PC-3 (cell line): Measurements from ENCODE around the gene MSI2. TPM values are rescaled to one million over a fixed set of nuclear protein-coding genes. Genes with fewer than 3 reads are reported as not detected.

Source experiments
- ATAC-seq: fragments of 200-7000 bp; cut with Tn5 transposase; 2 replicates; pipeline ENCODE4 v1.9.1; 2020; ENCODE audit warnings: mild to moderate bottlenecking, moderate library complexity
- BruUV-seq: library from RNA; stranded (reverse); fragments of 400-500 nt; replicated peaks from 2 replicates; lab custom pipeline; 2021; lab: Mats Ljungman, UMichigan
- CTCF ChIA-PET: fragments of 300-600 bp; sonication (Branson Sonifier 250); formaldehyde crosslinking; loops from one replicate; lab custom pipeline; 2022; ENCODE audit warnings: antibody characterized with exemption; lab: Charles Lee
- POLR2A ChIA-PET: fragments of 300-600 bp; sonication (Branson Sonifier 250); formaldehyde crosslinking; loops from one replicate; lab custom pipeline; 2022; ENCODE audit warnings: antibody characterized with exemption; ENCODE audit not compliant: unreplicated experiment; lab: Charles Lee
- DNase-seq: peaks from one replicate; pipeline ENCODE4 v3.0.0-alpha.2; 2015
- H2AFZ ChIP-seq: fragments of 300-600 bp; sonication (generic); 2 replicates; pipeline ENCODE4 v1.6.0; 2016; ENCODE audit warnings: antibody characterized with exemption, low read length
- H3F3A ChIP-seq: fragments of 300-600 bp; sonication (generic); one replicate; pipeline ENCODE4 v1.6.0; 2017; ENCODE audit warnings: antibody characterized with exemption, low read length, control low read depth, mild to moderate bottlenecking; ENCODE audit not compliant: unreplicated experiment
- H3K27ac ChIP-seq: fragments of 300-600 bp; sonication (generic); 2 replicates; pipeline ENCODE4 v1.5.1; 2016; ENCODE audit warnings: mild to moderate bottlenecking, low read length
- H3K27me3 ChIP-seq: fragments of 300-600 bp; sonication (generic); 2 replicates; pipeline ENCODE4 v1.6.1; 2016; ENCODE audit warnings: low read length, mixed read lengths
- H3K36me3 ChIP-seq: fragments of 300-600 bp; sonication (generic); 2 replicates; pipeline ENCODE4 v1.6.1; 2016; ENCODE audit warnings: low read depth, mixed run types, low read length, mixed read lengths
- H3K4me1 ChIP-seq: fragments of 300-600 bp; sonication (generic); 2 replicates; pipeline ENCODE4 v1.5.1; 2016; ENCODE audit warnings: low read length; ENCODE audit not compliant: insufficient read depth
- H3K4me2 ChIP-seq: fragments of 300-600 bp; sonication (generic); 2 replicates; pipeline ENCODE4 v1.6.0; 2016; ENCODE audit warnings: low read length
- H3K4me3 ChIP-seq: fragments of 300-600 bp; sonication (generic); 2 replicates; pipeline ENCODE4 v1.5.1; 2016; ENCODE audit warnings: mild to moderate bottlenecking, low read length, mixed read lengths
- H3K79me2 ChIP-seq: fragments of 300-600 bp; sonication (generic); 2 replicates; pipeline ENCODE4 v1.6.1; 2017; ENCODE audit warnings: low read length, mixed read lengths
- H3K9ac ChIP-seq: fragments of 300-600 bp; sonication (generic); 2 replicates; pipeline ENCODE4 v1.6.0; 2016; ENCODE audit warnings: mild to moderate bottlenecking, low read length
- H3K9me2 ChIP-seq: fragments of 300-600 bp; sonication (generic); replicated peaks from 2 replicates; pipeline ENCODE4 v1.6.1; 2016; ENCODE audit warnings: mixed run types, low read length, mixed read lengths
- H3K9me3 ChIP-seq: fragments of 300-600 bp; sonication (generic); 2 replicates; pipeline ENCODE4 v1.6.1; 2016; ENCODE audit warnings: low read length, mixed read lengths
- H4K20me1 ChIP-seq: fragments of 300-600 bp; sonication (generic); 2 replicates; pipeline ENCODE4 v1.6.1; 2016; ENCODE audit warnings: low read length, mixed read lengths
- EZH2 ChIP-seq: fragments of 300-600 bp; sonication (generic); IDR thresholded peaks from one replicate; pipeline ENCODE4 v1.6.1; 2017; ENCODE audit warnings: antibody characterized with exemption, mild to moderate bottlenecking, low read length; ENCODE audit not compliant: unreplicated experiment
- EZH2phosphoT487 ChIP-seq: fragments of 300-600 bp; sonication (generic); IDR thresholded peaks from 2 replicates; pipeline ENCODE4 v1.6.1; 2018; ENCODE audit warnings: mild to moderate bottlenecking, antibody characterized with exemption, low read length, borderline replicate concordance
- intact Hi-C: fragments of 100-400 bp; cut with micrococcal nuclease; formaldehyde crosslinking; loops from 2 replicates; pipeline ENCODE4 v1.9.0; 2023
- total RNA-seq: library from RNA; depleted of rRNA; stranded (reverse); fragments of >200 nt; gene quantifications from 2 replicates; pipeline ENCODE4 v1.2.3, GENCODE V29; 2014
- TF ChIP-seq, protein P1 (sequence below): fragments of 300-600 bp; sonication (generic); conservative IDR thresholded peaks from 2 replicates; pipeline ENCODE4 v1.5.1; 2017; ENCODE audit warnings: antibody characterized with exemption, low read depth, mild to moderate bottlenecking, low read length

Gene MSI2
- total RNA-seq, 1 experiment from 2014 or later: 54.7 TPM

DNA sequence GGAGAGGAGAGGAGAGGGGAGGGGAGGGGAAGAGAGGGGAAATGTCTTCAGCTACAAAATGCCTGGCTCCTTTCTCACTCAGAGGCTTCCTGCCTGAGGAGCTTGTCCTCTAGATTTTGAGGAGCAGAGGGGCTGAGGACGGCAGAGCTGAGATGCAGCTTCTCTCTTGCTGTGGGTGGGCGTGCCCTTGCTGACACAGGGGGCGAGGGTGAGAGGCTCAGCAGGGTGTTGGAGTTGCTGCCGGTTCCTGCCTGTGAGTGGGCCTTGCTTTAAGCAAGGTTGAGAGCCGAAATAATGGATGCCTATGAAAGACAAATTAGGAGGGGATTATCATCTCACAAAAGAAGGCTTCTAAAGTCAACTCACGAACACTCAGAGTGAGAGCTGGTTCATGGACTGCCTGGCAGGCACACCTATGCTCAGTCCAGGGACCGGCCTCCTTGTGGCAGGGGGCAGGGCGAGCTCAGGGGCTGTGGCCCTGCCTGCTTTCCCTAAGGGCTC lies 215.6 kb downstream of the MSI2 start:
- no peaks in the 10 kb centered on the region for H3K27me3 ChIP-seq
- no peaks in the 10 kb centered on the region for H3K79me2 ChIP-seq
- no peaks in the 10 kb centered on the region for H3K4me1 ChIP-seq
- H3K36me3 ChIP-seq: no peaks in the 10 kb centered on the region
- DNase-seq: no peak
- ChIA-PET POLR2A (no interaction called here), CTCF (no interaction called here)
- intact Hi-C loops: no loop called here
- no peaks in the 10 kb centered on the region for H3K9me2 ChIP-seq
- no TSS peak for BruUV-seq
- no peak overlapping the region for H3K4me3 ChIP-seq
- ATAC-seq: no peak
- H3K27ac ChIP-seq: no peak overlapping the region
- no peak overlapping the region for H3K4me2 ChIP-seq
- H2AFZ ChIP-seq: no peak overlapping the region
- no peaks in the 10 kb centered on the region for H3F3A ChIP-seq
- TF ChIP-seq EZH2 (no peak), EZH2phosphoT487 (no peak)
- TF ChIP-seq, protein P1, sequence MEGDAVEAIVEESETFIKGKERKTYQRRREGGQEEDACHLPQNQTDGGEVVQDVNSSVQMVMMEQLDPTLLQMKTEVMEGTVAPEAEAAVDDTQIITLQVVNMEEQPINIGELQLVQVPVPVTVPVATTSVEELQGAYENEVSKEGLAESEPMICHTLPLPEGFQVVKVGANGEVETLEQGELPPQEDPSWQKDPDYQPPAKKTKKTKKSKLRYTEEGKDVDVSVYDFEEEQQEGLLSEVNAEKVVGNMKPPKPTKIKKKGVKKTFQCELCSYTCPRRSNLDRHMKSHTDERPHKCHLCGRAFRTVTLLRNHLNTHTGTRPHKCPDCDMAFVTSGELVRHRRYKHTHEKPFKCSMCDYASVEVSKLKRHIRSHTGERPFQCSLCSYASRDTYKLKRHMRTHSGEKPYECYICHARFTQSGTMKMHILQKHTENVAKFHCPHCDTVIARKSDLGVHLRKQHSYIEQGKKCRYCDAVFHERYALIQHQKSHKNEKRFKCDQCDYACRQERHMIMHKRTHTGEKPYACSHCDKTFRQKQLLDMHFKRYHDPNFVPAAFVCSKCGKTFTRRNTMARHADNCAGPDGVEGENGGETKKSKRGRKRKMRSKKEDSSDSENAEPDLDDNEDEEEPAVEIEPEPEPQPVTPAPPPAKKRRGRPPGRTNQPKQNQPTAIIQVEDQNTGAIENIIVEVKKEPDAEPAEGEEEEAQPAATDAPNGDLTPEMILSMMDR: no peak
- H3K9ac ChIP-seq: no peak overlapping the region
- no peaks in the 10 kb centered on the region for H4K20me1 ChIP-seq
- no peaks in the 10 kb centered on the region for H3K9me3 ChIP-seq

DNA sequence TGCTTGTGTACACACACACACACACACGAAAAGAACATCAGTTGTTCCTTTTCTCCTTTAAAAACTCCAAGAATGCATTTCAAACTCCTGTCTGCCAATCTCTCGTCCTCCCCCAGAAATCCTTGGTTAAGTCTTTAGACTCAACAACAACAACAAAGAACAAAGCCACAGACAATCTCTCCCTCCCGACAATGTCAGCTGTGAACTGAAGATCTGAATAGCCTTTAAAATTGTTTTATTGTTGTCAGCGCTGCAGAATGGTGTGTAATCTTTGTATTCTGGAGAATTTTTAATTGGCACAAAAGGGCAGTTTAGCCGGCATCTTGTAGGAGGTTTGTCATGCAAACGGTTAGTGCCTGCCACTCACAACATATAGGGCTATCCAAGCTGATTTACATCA lies 219.5 kb downstream of the MSI2 start:
- no peak overlapping the region for H3K4me2 ChIP-seq
- H3K9ac ChIP-seq: no peak overlapping the region
- ATAC-seq: no peak
- H3K36me3 ChIP-seq: no peaks in the 10 kb centered on the region
- no peak overlapping the region for H3K4me3 ChIP-seq
- H3K27ac ChIP-seq: no peak overlapping the region
- BruUV-seq: no TSS peak
- H3K4me1 ChIP-seq: peaks cover 7% of the 10 kb centered on the region
- intact Hi-C loops: no loop called here
- H3K27me3 ChIP-seq: no peaks in the 10 kb centered on the region
- no peaks in the 10 kb centered on the region for H4K20me1 ChIP-seq
- no peak overlapping the region for H2AFZ ChIP-seq
- DNase-seq: no peak
- POLR2A ChIA-PET: no interaction called here
- CTCF ChIA-PET: no interaction called here
- H3K9me2 ChIP-seq: no peaks in the 10 kb centered on the region
- H3K9me3 ChIP-seq: no peaks in the 10 kb centered on the region
- no peaks in the 10 kb centered on the region for H3K79me2 ChIP-seq
- H3F3A ChIP-seq: no peaks in the 10 kb centered on the region
- TF ChIP-seq EZH2 (no peak), EZH2phosphoT487 (no peak)
- TF ChIP-seq, protein P1: no peak

DNA sequence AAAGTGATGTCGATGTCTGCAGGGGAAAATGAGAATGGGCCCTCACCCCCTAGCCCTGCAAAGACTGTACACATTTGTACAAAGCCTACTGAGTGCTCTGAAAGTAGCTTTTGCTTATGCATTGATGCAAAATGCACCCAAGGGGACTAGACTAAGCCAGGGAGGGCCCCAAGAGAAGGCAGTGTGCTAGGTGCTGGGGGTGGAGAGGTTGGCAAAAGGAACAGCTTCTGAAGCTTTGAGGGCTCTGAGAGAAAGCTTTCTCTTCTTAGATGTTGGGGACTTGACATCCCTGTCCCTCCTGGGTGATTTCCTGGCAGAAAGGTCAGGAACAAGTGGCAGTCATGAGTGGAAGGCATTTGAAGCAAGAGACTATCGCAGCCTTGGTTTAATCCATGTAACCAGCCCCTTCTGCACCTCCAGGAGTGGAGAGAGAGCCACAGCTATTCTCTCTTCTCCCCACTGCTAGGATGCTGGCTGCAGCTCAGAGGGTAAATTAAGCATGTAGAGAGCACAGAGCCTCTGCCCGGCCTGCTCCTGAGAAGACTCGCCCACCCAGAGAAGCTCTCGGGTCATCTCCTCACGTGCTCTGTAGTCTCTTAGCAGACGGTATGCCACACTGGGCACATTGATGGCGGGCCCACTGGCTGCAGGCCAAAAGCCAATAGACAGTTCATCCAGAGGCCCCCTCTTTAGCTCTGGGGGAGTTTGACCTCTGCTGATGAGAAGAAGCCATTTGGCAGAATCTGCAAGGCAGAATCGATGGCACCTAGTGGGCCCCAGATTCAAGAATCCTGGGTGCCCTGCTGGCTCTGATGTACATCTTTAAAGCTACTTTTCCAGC lies 221.4 kb downstream of the MSI2 start:
- ATAC-seq (no peak), DNase-seq (no peak)
- no peaks in the 10 kb centered on the region for H4K20me1 ChIP-seq
- no peaks in the 10 kb centered on the region for H3K79me2 ChIP-seq
- no peaks in the 10 kb centered on the region for H3K27me3 ChIP-seq
- H3K27ac ChIP-seq: no peak overlapping the region
- H3K4me2 ChIP-seq: no peak overlapping the region
- H2AFZ ChIP-seq: no peak overlapping the region
- H3K4me1 ChIP-seq: peaks cover 16% of the 10 kb centered on the region
- H3K9me3 ChIP-seq: no peaks in the 10 kb centered on the region
- intact Hi-C loops: no loop called here
- BruUV-seq: no TSS peak
- ChIA-PET CTCF (no interaction called here), POLR2A (no interaction called here)
- TF ChIP-seq, protein P1: no peak
- TF ChIP-seq EZH2phosphoT487: no peak
- TF ChIP-seq EZH2: no peak
- H3K4me3 ChIP-seq: no peak overlapping the region
- H3F3A ChIP-seq: no peaks in the 10 kb centered on the region
- H3K36me3 ChIP-seq: no peaks in the 10 kb centered on the region
- H3K9ac ChIP-seq: no peak overlapping the region
- no peaks in the 10 kb centered on the region for H3K9me2 ChIP-seq
